Limb (tissue), 2 donors: Measurements from ENCODE around the gene ZNF362.
A peak's percentile ranks its signal among the peaks of the same experiment; 100 is the strongest.
"Not testable (repeated sequence)": the region's sequence is repeated elsewhere in the genome, so short reads cannot be mapped to it uniquely, and the experiment has no call there.

Source experiments
- DNase-seq, 2 donors: peaks; one replicate each; pipeline ENCODE4 v3.0.0-alpha.2; 2016; ENCODE audit errors: extremely low spot score in 2 of 2

Gene ZNF362

GRCh38 chr1:33284049-33284448 lies 27.8 kb downstream of the ZNF362 start:
- DNase-seq: no peak

DNA sequence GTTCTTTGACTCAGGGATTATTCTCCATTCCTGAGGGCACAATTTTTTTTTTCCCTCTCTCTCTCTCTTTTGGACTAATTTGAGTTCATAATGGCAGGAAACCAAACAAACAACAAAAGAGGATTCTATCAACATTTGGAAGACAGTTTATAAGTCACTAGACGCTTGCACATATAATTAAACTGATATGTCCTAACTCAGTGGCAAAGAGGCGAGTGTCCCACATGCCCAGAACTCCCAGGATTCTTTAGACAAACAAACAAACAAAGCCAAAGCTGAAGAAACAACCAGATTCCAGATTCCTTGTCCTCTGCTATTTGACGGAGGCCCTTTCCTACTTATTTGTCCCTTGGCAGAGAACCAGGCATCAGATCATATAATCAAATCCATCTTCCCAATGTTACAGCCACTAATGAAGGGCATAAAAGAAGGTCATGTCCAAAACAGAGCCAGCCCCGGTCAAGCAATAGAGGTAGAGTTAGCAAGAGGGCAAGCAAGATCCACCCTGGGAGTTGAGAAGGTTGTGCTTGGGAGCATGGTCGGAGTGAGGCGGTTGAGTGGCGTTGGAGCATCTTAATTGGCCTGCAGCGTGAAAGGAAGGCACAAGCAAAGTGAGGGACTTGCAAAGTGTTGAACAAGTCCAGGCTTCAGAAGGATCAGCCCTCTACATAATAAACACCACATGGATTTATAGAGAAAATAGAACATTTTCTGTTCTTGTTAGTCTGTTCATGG lies 30.3 kb downstream of the ZNF362 start:
- no peak for DNase-seq

DNA sequence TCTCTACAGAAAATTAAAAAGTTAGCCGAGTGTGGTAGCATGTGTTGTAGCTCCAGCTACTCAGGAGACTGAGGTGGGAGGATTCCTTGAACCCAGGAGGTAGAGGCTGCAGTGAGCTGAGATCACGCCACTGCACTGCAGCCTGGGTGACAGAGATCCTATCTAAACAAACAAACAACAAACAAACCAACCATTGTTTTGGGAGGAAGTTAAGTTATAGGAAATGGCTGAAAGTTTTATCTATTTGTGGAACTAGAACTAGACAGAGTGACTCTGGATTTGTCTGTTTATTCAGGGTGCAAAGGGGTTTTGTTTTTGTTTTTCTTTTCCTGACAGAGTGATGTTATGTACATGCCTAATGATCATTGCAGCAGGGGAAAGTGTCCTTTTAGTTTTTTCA lies 31.0 kb downstream of the ZNF362 start:
- DNase-seq: no peak

DNA sequence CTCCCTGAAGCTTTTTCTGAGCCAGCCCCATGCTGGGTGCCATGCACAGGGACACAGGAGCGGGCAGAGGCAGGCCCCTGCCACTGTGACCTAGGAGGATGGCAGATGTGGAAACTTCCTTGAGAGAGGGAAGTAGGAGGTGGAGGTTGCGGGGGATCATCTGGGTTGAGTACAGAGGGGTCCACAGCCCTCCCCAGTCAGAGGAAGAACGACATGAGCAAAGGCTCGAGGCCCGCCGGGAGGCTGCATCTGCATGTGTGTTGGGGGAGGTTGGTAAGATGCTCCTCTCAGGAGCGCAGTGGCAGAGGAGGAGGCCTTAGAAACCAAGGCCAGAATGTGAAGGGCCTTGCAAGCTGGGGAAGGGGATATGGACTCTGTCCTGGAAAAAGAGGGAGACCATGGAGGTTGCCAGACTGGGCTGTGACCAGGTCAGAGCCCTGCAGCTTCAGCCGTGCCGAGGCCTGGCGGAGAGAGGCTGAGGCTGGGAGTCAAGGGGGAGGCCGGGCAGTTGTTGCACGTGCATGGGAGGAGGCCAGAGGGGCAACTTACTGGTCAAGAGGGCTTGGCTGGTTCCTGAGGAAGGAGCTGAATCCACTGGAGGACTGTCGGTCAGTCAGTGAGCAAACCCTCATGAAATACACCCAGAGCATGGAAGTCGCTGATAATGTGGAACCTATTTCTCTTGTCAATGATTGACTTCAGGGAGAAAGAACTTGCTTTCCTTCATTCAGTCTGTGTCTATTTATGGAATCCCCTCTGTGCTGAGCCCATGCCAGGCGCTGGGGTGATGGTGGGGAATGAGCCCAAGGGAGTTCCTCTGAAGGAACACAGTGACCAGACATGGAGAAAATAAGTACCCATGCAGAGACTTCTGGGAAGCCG lies 32.9 kb downstream of the ZNF362 start:
- DNase-seq: no peak

DNA sequence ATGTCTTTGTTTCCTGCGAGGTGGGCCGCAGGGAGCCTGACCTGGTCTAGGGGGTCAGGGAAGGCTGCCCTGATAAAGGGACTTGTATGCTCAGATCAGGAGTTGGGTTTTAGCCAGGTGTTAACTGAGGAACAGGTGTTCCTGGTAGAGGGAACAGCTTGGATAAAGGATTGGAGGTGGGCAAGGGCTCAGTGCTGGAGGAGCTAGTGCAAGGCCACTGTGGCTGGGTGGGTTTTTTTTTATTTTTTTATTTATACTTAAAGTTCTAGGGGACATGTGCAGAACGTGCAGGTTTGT lies 33.5 kb downstream of the ZNF362 start:
- no peak for DNase-seq

DNA sequence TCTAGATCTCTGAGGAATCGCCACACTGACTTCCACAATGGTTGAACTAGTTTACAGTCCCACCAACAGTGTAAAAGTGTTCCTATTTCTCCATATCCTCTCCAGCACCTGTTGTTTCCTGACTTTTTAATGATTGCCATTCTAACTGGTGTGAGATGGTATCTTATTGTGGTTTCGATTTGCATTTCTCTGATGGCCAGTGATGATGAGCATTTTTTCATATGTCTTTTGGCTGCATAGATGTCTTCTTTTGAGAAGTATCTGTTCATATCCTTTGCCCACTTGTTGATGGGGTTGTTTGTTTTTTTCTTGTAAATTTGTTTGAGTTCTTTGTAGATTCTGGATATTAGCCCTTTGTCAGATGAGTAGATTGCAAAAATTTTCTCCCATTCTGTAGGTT lies 34.3 kb downstream of the ZNF362 start:
- DNase-seq: not testable (repeated sequence)

DNA sequence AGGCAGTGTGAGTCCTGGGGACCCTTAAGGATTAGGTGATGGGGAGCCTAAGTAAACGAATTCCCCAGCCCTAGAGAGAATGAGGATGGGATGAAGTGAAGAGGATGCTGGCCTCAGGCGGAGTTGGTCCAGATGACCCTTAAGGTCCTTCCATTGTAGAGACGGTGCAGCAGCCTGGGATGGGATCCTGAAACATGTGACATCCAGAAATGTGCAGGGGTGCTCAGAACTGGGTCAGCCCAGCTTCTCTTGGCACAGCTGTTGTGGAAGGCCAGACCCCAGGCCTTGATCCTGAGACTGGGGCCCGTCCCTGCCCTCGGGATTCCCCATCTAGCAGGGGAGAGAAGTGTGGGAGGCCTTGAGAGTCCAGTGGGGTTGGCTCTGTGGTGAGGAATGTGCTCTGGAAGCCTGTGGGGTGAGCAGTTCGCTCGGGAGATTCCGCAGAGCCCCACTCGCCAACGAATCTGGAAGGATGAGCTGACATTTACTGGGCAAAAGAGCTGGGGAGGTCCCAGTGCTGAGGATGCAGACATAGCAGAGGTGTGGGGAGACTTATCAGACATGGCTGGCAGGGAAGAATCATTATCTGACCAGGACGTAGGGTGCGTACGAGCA lies 36.5 kb downstream of the ZNF362 start:
- no peak for DNase-seq

DNA sequence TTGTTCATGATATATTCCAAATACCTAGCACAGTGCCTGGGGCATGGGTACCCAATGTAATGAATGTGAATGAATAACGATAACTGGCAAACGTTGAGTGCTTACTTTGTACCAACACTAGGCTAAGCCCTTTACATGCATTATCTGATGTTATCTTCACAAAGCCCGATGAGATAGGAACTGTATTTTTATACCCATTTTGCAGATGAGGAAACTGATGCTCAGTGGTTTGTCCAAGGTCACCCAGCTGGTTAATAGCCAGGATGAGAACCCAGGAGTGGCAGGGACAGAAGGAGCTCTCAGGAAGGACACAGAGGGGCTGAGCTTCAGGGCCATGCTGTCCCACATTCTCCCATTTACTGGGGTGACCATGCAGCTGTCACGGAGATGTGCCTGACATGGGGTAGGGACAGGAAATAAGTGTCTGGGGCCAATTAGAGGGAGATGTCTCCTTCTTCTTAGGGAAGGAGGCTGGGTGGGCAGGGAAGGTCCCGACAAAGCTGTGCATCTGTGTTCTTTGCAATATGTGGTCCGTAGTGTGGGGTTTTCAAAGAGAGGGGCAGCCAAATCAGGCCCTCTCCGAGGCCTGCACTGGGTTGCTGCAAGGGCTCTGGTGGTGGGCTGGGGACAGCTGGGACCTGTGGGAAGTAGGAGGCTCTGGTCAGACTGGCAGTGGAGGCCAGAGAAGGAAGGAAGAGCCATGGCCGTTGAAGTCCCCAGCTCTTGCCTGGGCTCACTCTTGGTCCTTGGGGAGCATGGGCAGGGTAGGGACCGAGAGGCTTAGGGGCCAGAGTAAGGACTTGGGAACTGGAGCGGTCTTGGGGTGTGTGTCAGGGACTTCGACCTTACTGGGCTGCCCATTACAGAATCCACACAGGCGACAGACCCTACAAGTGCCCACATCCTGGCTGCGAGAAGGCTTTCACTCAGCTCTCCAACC lies 38.0 kb downstream of the ZNF362 start:
- no peak for DNase-seq

DNA sequence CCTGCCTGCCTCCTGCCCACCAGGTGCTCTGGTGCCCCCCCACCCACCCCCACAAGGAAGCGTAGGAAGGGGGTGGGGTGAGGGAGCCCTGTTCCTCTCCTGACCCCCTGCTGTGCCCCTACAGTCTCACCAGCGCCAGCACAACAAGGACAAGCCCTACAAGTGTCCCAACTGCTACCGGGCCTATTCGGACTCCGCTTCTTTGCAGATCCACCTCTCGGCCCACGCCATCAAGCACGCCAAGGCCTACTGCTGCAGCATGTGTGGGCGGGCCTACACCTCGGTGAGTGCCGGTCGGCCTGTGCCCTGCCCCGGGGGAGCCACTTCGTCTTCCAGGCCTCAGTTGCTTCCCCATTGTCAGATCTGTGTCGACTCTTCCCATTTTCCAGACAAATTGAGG lies 38.7 kb downstream of the ZNF362 start:
- DNase-seq: no peak

- peak; percentile 62 to 90 for DNase-seq
These were observed 39.3 kb downstream of the ZNF362 start for GRCh38 chr1:33295450-33296081.

GRCh38 chr1:33296082-33296458 lies 39.8 kb downstream of the ZNF362 start:
- no peak for DNase-seq

GRCh38 chr1:33296824-33297223 lies 40.5 kb downstream of the ZNF362 start:
- DNase-seq: no peak

- DNase-seq: no peak
These were observed 41.8 kb downstream of the ZNF362 start for GRCh38 chr1:33297911-33298622.

- DNase-seq: peak; percentile 51 to 70
These were observed 42.5 kb downstream of the ZNF362 start for GRCh38 chr1:33298623-33299277.

DNA sequence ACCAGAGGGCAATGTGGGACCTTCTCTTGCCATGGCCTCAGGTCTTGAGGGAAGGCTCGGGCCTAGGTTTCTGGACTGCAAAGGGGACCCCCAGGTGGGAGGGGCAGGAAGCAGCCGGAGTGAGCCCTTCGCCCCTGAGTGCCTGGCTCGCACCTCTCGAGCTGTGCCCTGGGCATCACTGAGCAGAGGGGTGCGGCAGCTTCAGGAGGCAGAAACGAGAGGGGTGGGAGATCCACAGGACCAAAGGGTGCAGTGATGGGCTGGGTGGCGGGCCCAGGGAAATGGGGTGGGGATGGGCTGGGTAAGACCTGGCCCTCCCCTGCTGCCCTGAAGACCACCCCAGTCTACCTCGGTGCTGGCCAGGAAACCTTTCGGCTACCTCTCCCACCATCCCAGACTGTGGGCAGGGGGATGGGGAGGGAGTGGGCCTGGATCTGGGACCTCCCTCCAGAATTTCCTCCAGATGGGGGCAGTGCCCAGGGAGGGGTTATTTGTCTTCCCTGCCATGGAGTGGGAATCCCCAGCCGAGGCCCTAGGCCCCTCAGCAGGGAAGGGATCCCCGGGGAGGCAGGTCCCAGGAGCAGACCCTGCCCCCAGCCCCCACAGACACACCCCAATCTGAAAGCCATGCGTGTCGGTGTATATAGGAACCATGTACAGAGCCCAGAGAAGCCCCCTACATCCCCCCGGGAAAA lies 43.3 kb downstream of the ZNF362 start:
- no peak for DNase-seq

- DNase-seq: peak; percentile 55 to 69
These were observed 44.4 kb downstream of the ZNF362 start for GRCh38 chr1:33300673-33301072.

DNA sequence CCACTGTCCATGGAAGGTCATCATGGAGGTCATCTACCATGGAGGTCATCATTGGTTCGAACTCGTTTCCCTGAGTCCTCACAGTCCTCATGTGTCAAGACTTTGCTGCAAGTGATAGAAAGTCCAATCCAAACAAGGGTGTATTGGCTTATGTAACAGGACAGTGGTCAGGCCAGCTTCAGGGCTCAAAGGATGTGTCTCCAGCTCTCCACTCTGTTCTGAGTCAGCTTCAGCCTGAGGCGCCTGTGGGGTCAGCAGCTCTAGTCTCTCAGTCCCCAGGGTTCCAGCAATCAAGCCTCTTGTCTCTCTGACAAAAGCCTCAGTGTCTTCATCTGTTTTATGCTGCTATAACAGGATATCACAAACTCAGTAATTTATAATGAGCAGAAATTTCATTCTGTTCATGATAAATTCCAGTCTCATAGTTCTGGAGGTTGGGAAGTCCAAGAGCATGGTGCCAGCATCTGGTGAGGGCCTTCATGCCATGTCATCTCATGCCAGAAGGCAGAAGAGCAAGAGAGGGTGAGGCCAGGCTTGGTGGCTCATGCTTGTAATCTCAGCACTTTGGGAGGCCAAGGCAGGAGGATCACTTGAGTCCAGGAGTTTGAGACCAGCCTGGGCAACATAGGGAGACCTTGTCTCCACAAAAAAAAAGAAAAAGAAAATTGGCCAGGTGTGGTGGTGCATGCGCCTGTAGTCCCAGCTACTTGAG lies 45.1 kb downstream of the ZNF362 start:
- DNase-seq: no peak

GRCh38 chr1:33302325-33302724 lies 46.0 kb downstream of the ZNF362 start:
- no peak for DNase-seq

GRCh38 chr1:33305016-33305415 lies 48.7 kb downstream of the ZNF362 start:
- DNase-seq: no peak
